Hypothalamus (tissue), 51 donors: Measurements from ENCODE around the gene CDKN1A.
A peak's percentile ranks its signal among the peaks of the same experiment; 100 is the strongest.

Experiments
- DNase-seq, 51 donors: peaks; one replicate each; lab custom pipeline; 2025; lab: John Stamatoyannopoulos, UW

CDKN1A gene

GRCh38 chr6:36678488-36679042 lies at the start of gene CDKN1A:
Gene CDKN1A (plus strand): TSS chr6:36678714. CDS start chr6:36684102, 5,388 bp downstream.
- DNase-seq: peak in 49 of 51 donors; percentile 23 to 87 (median 64)

- no peak for DNase-seq
These were observed 48.7 kb upstream of the CDKN1A start for GRCh38 chr6:36629784-36630183.

- DNase-seq: no peak
These were observed 47.0 kb upstream of the CDKN1A start for GRCh38 chr6:36631326-36632011.

- no peak for DNase-seq
These were observed 45.1 kb upstream of the CDKN1A start for GRCh38 chr6:36633370-36633769.

GRCh38 chr6:36633915-36634314 lies 44.6 kb upstream of the CDKN1A start:
- DNase-seq: no peak

- no peak for DNase-seq
These were observed 44.0 kb upstream of the CDKN1A start for GRCh38 chr6:36634317-36635108.

- no peak for DNase-seq
These were observed 42.2 kb upstream of the CDKN1A start for GRCh38 chr6:36636283-36636682.

GRCh38 chr6:36636687-36637418 lies 41.7 kb upstream of the CDKN1A start:
- no peak for DNase-seq

GRCh38 chr6:36638579-36638978 lies 39.9 kb upstream of the CDKN1A start:
- no peak for DNase-seq

- DNase-seq: no peak
These were observed 39.2 kb upstream of the CDKN1A start for GRCh38 chr6:36639171-36639808.

GRCh38 chr6:36641543-36641942 lies 37.0 kb upstream of the CDKN1A start:
- no peak for DNase-seq

- DNase-seq: peak in 20 of 51 donors; percentile 6 to 62 (median 31)
These were observed 35.3 kb upstream of the CDKN1A start for GRCh38 chr6:36642913-36643817.

- no peak for DNase-seq
These were observed 34.5 kb upstream of the CDKN1A start for GRCh38 chr6:36643977-36644376.

GRCh38 chr6:36649086-36649485 lies 29.4 kb upstream of the CDKN1A start:
- no peak for DNase-seq

GRCh38 chr6:36649701-36650484 lies 28.6 kb upstream of the CDKN1A start:
- no peak for DNase-seq

- no peak for DNase-seq
These were observed 27.6 kb upstream of the CDKN1A start for GRCh38 chr6:36650848-36651478.

- no peak for DNase-seq
These were observed 26.7 kb upstream of the CDKN1A start for GRCh38 chr6:36651659-36652379.
